NCI-H526 (cell line): ENCODE results near the gene ADAMTS15.

ENCODE experiments used
- DNase-seq, 2 experiments: peaks; one replicate each; lab custom pipeline; 2025; lab: John Stamatoyannopoulos, UW

The ADAMTS15 gene

DNA sequence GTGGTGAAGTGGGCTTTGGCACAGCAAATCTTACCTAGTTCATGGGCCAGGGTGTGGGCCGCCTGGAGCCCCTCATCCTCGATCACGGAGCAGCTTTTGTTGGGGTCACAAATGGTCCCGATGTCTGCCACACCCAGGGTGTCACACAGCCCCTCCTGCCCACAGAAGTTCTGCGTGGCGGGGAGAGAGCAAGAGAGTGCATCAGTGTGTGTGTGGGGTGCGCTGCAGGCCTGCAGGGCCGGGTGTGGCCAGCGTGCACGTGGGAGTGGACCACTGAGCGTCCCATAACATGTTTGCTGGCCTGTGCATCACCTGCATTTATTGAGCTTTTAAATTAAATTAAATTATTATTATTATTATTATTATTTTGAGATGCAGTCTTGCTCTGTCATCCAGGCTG is 31.5 kb upstream of the ADAMTS15 start:
- no peak for DNase-seq

GRCh38 chr11:130418210-130418609 is 30.2 kb upstream of the ADAMTS15 start:
- no peak for DNase-seq

- no peak for DNase-seq
Measured at GRCh38 chr11:130418756-130419155, 29.7 kb upstream of the ADAMTS15 start.

- DNase-seq, result no peak
Measured at GRCh38 chr11:130420478-130421198, 27.8 kb upstream of the ADAMTS15 start.

GRCh38 chr11:130421199-130421585 is 27.3 kb upstream of the ADAMTS15 start:
- no peak for DNase-seq

- DNase-seq, result no peak
Measured at GRCh38 chr11:130421697-130422096, 26.7 kb upstream of the ADAMTS15 start.

DNA sequence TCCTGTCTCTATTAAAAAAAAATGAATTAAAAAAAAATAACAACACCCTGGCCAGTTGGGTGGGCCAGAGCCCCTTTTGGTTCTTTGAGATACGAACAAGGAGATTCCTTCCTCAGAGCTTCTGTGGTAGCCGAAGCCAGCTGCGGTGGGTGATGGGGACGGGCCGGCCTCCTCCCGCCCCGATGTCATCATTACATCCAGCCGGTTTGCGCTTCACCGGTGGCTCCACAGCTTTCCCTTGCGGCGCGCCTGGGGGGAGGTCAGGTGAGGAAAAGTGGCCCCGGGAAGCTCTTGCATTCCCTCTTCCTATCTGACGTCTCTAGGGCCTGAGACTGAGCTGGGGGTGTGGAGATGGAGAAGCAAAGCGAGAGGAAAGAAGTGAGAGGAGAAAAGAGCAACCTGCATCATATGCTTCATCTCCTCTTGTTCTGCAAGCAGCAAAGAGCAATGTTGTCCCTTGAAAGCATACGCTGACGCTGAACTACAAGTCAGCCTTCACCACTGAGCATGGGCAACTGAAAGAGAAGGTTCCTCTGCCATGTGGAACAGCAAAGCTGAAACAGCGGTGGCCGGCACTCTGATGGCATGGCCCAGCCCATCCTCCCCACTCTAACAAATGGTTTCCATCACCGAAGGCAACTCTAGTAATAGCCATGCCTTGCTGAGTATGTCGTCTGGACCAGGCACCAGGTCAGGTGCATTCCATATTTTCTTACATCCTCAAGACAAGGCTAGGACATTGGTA is 26.0 kb upstream of the ADAMTS15 start:
- no peak for DNase-seq

DNA sequence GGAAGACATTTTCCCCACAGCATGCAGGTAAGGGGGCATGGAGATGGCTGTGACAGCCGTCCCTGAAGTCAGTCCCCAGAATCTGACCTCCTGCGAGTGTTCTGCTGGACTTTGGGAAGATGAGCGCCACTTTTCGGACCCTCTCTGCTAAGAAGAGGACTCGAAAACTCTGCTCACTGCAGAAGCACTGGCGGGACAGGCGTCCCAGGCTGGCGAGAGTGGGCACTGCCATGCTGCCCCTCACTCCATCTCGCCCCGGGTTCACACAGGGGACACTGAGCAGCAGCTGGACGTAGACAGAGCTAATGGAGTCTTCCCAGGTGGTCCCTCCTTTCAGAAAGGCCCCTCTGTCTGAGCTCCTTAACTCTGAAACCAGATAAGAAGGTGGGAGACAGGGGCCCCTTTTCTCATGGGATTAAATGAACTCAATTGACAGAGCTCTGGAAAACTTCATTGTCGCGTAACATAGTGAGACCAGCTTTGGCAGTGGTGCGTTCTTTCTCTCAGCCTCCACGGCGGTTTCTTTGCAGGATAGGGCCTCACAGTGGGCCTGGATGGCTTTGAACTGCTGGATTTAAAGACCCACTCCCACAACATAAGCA is 24.8 kb upstream of the ADAMTS15 start:
- DNase-seq, result no peak

DNA sequence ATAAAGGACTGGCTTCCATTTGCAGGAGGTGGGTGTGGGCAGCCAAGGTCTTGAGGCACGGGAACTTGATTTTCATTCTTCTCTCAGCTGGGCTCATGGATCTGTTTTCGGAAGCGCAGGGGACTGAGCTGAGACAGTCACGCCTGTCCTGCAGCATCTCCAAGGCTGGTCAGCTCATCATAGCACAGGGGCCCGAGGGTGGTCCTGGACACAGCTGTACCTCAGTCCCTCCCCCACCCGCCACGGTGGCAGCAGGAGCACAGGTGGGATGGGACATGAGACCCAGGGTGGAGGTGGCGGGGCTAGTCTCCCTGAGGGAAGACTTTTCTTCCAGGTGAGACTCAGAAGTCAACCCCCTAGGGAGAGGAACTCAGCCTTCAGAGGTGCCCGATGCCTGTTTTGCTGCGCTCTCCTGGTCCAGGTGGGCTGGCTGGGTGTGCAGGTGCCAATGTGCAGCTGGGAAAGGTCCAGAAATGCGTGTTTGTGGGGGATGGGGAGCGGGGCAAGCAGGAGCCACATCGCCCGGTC is 23.8 kb upstream of the ADAMTS15 start:
- DNase-seq, result no peak

- DNase-seq, result no peak
Measured at GRCh38 chr11:130425156-130425555, 23.3 kb upstream of the ADAMTS15 start.

- no peak for DNase-seq
Measured at GRCh38 chr11:130426223-130426836, 22.1 kb upstream of the ADAMTS15 start.

DNA sequence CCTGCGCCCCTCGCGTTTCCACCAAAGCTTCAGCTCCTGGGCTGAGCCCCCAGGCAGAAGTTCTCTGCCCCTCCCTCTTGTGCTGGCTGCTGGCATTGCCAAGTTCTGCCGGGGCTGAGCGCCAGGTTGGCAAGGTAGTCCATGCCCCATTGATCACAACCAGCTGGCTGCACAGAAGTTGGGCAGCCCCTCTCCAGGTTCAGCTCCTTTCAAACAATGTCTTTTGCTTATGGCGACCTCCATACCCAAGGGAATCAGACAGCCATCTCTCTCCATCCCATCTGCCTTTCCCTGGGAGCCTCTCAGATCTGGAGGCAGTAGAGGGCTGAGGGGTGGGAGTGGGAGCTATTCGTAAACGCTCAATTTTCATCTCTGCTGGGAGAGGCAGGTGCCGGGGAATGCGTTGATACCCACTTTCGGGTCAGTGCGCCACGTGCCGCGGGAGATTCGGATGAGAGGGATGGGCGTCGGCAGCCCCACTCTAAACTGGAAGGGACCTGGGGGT is 21.6 kb upstream of the ADAMTS15 start:
- DNase-seq, result peak in 1 of 2 experiments; percentile 62

DNA sequence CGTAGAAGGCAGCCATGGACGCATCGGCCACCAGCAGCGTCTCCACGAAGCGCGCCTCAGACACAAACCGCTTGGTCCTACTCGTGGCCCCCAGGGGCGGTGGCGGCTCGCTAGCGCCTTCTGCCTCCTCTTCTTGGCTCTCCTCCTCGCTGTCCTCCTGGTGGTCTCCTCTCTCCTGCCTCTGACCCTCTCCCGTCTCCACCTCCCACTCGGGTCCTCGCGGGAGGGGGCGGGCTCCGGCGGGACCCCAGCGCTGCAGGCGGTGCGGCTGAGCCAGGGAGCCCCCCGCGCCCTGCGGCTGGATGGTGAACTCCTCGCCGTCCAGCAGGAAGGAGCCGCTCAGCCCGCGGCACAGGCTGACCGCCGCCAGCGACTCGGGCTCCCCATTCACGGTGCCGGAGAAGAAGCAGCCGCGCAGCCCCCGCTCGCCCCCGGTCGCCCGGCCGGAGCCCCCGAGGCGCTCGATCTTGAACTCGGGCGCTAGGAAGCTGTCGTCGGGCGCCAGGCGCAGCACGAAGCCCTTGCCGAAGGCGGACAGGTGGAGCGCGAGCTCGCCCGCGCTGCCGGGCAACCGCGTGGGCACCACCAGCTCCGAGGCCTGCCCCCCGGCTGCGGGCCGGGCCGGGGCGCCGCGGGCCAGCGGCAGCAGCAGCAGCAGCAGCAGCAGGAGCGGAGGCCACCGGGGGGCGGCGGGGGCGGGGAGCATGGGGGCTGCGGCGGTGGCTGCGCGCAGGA is 20.7 kb upstream of the ADAMTS15 start:
- DNase-seq, result peak in 1 of 2 experiments; percentile 90

DNA sequence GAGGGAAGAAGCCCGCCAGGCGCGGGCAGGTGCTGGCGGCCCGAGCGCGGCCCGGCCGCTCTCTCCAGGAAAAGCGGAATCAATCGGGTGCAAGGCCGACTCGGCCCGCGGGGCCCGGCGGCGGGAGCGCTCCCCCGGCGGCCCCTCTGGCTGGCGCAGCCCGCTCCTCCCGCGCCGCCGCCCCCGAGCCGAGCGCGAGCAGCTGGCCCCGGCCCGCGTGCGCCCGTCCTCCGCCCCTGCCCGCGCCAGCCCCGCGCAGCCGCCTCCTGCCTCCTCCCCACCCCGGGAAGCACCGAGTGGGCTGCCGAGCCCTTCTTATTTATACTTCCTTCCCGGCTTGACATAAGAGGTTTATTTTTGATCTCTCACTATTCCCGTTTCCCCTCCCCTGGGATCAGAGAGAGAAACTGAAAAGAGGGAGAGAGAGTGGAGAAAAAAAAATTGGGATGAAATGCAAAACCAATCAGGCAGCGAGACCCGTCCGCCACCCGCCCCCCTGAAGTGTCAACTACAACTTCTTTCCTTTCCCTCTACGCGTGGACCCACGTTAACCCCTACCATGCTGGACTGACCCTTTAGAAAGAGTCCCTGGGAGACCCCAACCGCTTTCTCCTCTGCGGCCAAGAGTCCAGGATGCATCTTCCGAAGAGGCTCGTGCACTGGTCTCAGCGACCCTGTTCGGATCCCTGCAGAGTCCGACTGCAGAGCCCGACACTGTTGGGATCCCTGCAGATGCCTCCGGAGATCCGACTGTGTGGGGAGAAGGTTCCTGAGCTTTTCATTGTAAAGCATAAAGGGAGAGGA is 19.9 kb upstream of the ADAMTS15 start, which contains the start of gene ADAMTS8:
Gene ADAMTS8 (minus strand): TSS at position 294 of the 804 bp plus-strand sequence. CDS start 323 bp downstream, outside the sequence.
- peak in 1 of 2 experiments; percentile 90 for DNase-seq

DNA sequence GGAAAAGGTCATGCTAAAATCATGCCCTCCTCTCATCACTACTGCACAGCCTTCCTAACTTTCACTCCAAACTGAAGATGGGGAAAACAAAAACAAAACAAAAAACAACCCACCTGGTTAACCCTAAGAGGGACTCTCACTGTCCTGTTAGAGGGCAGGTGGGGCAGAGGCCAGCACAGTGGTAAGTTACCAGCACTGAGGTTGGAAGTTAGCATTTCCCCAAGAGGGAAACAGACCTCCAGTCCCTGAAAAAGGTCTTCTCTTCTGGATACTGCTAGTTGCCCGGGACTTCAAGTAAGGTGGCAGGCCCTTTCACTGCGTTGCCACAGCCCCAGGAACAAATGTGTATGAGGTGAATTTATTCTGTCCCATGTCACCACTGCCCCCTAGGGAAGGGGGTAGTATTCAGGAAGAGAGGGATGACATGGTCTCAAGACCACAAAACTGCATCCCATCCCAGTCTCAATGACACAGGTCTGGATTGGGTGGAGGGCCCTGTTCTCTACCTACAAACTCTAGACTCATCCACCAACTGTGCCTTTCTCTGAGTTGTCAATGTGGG is 19.2 kb upstream of the ADAMTS15 start:
- peak in 1 of 2 experiments; percentile 51 for DNase-seq

GRCh38 chr11:130429983-130430382 is 18.5 kb upstream of the ADAMTS15 start:
- DNase-seq, result no peak

DNA sequence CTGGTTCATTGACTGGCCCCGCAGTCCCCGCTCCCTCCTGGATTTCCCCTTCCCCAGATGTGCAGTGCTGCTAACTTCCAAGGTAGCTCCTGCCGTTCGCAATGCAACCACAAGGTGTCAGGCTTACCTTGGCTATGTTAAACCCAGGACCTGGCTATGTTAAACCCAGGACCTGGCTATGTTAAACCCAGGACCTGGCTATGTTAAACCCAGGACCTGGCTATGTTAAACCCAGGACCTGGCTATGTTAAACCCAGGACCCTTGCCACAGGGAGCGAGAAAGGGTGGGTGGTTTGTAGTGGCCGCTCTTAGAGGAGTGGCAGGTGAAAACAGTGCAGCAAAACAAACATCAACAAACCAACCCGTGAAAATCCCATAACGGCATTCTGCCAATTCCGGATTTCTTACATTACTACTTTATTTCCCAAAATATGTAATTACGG is 17.1 kb upstream of the ADAMTS15 start:
- peak; percentile 88 to 97 for DNase-seq

GRCh38 chr11:130431801-130432200 is 16.6 kb upstream of the ADAMTS15 start:
- DNase-seq, result no peak

- no peak for DNase-seq
Measured at GRCh38 chr11:130433357-130433756, 15.1 kb upstream of the ADAMTS15 start.
